ENCODE measurements around the gene SHH.

SHH gene

DNA sequence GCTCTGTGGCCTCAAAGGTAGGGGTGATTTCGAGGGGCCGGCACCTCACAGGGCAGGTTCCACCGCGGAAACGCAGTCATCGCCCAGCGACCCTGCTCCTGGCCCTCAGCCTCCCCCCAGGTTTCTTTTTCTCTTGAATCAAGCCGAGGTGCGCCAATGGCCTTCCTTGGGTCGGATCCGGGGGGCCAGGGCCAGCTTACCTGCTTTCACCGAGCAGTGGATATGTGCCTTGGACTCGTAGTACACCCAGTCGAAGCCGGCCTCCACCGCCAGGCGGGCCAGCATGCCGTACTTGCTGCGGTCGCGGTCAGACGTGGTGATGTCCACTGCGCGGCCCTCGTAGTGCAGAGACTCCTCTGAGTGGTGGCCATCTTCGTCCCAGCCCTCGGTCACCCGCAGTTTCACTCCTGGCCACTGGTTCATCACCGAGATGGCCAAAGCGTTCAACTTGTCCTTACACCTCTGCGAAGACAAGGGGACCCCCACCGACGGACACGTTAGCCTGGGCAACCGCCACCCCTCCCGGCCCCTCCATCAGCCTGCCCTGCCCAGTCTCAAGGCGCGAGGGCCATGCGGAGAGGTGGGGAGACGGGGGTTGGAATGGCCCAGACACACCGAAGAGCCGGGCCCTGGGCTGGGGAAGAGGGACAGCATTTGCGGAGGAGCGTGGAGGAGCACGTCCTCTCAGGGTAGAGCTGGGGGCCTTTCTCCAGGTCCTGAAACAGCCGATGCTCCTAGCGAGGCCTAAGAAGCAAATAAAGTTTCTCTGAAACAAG lies 6.0 kb downstream of the SHH start:
- DNase-seq (ENCODE audit: low read depth): no peak

GRCh38 chr7:155805826-155806095 lies 6.5 kb downstream of the SHH start:
- no peak for DNase-seq (ENCODE audit: low read depth)

GRCh38 chr7:155804897-155805825 lies 7.1 kb downstream of the SHH start:
- peak; percentile 4 for DNase-seq (ENCODE audit: low read depth)

DNA sequence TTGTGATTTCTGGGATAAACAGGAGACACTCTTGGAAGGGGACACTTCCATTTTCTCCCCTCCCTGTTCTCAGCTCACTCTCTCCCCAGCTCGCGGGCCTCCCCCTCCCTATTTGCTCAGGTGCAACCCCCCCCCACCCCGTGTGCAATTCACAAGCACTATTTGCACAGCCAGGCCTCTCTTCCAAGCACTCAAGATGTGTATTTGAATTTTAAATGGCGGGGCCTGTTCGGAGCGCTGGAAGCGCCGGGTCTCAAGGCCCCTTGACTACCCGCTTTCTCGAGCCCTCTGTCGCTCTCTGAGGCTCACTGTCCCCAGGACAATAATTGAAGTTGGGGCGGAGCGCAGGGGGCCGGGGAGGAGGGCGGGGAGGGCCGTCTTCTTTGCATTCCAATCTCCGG lies 7.8 kb downstream of the SHH start:
- DNase-seq (ENCODE audit: low read depth): no peak

DNA sequence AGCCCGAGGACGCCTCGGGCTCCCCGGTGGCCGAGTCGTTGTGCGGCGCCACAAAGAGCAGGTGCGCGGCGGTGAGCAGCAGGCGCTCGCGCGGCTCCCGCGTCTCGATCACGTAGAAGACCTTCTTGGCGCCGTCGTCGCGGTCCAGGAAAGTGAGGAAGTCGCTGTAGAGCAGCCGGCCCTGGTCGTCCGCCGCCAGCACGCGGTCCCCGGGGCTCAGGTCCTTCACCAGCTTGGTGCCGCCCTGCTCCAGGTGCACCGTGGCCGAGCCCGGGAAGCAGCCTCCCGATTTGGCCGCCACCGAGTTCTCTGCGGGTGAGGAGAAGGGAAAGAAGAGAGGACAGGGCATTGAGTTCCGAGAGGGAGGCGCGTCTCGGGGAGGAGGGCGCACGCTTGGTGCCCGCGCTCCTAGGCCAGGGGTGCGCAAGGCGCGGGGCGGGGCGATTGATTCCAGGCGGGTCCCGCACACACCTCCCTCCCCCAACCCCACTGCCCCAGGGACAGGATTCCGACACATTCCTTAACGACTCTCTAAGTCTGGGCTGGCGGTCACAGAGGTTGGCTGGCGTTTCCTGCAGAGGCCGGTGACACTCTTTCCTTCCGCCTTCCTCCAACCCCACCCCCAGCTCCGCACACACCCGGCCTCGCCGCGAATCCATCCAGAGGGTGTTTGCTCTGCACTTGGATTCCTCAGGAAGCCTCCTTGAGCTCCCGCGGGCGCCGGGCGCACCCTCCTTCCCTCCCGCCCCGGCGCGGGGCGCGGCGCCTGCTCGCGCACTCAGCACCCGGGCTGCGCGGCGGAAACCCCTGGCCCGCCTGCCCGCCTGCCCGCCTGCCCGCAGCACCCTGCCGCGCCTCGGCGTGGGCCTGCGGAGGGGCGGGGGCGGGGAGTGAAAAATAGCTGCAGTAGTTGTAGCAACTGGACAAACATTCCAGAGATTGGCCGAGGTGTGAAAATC lies 8.6 kb downstream of the SHH start:
- no peak for DNase-seq (ENCODE audit: low read depth)

DNA sequence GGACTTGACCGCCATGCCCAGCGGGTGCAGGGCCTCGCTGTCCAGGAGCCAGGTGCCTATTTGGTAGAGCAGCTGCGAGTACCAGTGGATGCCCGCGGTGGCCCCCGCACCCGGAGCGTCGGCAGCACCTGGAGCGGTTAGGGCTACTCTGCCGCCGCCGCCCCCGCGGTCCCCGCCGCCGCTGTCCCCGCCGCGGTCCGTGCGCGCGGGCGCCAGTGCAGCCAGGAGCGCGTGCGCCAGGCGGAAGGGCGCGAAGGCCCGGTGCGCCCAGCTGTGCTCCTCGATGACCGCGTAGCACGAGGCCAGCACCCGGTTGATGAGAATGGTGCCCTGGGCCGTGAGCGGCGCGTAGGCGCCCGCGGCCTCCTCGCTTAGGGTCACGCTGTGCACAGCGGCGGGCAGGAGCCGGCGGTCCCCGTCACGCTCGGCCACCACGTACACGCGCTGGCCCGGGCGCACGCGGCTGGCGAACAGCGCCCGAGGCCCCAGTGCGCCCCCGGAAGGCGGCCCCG lies 9.3 kb downstream of the SHH start:
- DNase-seq (ENCODE audit: low read depth): no peak

- no peak for DNase-seq (ENCODE audit: low read depth)
Measured at GRCh38 chr7:155802291-155802690, 10.0 kb downstream of the SHH start.

DNA sequence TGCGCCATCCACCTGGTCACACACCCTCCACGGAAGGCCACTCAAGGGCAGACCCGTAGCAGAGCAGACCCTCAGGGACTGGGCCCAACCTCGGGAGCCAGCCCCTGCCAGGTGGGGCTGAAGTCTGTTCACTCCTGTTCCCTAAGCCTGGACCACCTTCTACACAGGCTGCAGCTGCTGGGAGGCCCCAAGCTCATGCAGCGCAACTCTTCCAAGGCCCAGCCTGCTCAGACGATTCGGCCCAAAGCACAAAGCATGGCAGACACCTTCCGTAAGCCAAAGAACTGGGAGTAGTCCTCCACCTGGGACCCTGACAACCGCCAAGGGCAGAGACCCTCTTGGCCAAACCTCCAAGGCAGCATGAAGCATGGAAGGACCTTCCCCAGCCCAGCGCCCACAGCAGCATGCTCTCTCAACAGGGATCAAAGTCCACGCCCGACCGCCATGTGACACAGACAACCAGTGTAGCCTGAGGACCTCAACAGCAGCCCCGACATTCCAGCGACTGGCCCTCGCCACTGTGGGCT lies 11.5 kb downstream of the SHH start:
- DNase-seq (ENCODE audit: low read depth): no peak

GRCh38 chr7:155800301-155800700 lies 12.0 kb downstream of the SHH start:
- DNase-seq (ENCODE audit: low read depth): no peak

GRCh38 chr7:155799514-155799913 lies 12.7 kb downstream of the SHH start:
- DNase-seq (ENCODE audit: low read depth): no peak

GRCh38 chr7:155798673-155799439 lies 13.4 kb downstream of the SHH start:
- DNase-seq (ENCODE audit: low read depth): no peak

GRCh38 chr7:155797262-155798250 lies 14.7 kb downstream of the SHH start:
- DNase-seq (ENCODE audit: low read depth): no peak

DNA sequence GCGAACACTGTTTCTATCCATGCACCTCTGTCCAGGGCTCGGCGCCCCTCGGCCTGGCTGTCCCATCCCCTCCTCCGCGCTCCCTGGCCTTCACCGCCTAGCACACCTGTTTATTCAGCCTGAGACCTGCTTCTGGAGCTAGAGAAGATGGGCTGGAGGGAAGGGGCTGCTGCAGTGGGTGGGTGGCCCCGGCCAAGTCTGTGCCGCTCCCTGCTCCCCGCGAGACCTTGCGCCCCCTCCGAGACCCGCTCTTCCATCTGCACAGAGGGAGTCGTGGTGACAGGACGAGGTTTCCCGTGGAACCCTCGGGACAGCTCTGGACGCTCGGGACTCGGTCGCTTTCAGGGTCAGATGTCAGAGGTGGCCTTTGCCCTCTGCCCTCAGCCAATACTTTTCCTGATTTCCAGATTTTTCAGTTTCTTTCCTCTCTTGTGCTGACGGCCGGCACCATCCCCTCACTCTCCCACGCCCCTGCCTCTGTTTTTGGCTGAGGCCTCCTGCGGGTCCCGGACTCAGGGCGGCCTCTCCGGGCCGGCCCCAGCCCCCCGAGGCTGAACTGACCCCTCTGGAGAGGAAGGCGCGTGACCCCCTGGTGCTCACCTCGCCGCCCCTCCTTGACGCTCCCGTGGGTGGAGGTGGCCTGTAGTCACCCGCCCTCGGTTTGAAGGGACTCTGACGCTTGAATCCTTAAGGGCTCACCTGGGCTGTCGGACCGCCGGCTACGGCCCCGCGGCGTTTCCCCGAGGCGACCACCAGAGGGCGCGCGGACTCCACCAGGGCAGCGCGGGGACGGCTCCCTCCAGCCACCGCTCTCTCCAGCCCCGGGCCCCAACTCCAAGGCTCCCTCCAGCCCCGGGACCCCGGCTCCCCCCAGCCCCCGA lies 15.6 kb downstream of the SHH start:
- peak; percentile 37 for DNase-seq (ENCODE audit: low read depth)

DNA sequence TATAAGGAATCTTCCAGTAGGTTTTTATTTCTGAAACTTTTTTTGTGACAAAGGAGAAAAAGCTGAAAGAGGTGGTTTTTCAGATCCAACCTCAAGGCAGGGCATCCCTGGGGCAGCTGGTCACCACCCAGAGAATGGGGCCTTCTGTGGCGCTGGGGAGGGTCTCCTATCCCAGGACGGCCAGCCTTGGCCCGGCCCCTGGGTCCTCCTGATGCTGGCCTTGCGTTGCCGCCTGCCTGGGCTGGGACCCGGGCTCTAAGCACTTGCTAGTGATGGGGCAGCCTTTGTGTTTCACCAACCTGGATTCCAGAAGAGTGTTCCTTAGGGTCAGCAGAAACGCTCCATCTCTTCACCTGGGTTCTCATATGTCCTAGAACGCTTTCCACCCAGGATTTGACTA lies 16.3 kb downstream of the SHH start:
- DNase-seq (ENCODE audit: low read depth): no peak

GRCh38 chr7:155795401-155795800 lies 16.9 kb downstream of the SHH start:
- DNase-seq (ENCODE audit: low read depth): no peak

DNA sequence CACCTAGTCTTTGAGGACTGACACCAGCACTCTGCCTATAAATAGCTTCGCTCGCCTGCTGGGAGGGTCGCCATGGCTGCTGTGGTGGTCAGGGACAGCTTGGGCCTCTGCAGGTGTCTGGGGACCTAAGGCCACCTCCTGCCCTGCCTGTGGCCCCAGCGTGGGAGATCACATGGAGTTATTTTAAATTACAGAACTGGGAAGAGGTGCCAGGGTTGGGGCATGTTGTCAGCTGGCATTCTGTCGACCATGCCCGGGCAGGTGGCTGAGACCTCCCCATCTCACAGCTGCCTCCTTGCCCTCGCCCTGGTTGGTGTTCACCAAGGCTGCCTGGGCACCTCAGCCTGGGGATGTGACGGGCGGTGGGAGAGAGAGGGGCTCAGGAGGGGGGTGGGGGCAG lies 18.1 kb downstream of the SHH start:
- no peak for DNase-seq (ENCODE audit: low read depth)

GRCh38 chr7:155793720-155794119 lies 18.5 kb downstream of the SHH start:
- DNase-seq (ENCODE audit: low read depth): no peak

DNA sequence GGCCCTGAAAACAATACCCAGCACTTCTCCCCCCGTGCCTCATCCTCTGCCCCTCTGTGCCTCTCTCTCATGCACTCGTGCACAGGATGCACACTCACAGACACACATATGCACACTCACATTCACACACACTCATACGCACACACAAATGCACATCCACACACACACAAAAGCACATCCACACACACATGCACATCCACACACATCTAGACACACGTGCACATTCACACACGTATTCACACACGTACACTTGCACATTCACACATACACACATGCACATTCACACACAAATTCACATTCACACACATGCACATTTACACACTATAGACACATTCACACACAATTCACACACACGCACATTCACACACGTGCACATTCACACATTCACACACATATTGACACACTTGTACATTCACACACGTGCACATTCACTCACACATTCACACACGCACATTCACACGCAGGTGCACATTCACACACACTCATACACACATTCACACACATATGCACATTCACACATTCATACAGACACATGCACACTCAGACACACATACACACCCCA lies 19.2 kb downstream of the SHH start:
- no peak for DNase-seq (ENCODE audit: low read depth)

Measured in stimulated activated CD8-positive, alpha-beta memory T cell treated with anti-CD3 and anti-CD28 coated beads, Interleukin-15, amount 100 ng/mL, for 1 hour (primary cell).